GM19193 (cell line): ENCODE measurements around the gene PGF.
A peak's percentile ranks its signal among the peaks of the same experiment; 100 is the strongest.

Source experiments
- POLR2A ChIP-seq: IDR thresholded peaks from 4 replicates; pipeline ENCODE4 v1.6.1; 2011; ENCODE audit not compliant: insufficient read depth, insufficient read length; ENCODE audit errors: extremely low read depth

Gene PGF

GRCh38 chr14:74968811-74969210, 13.4 kb upstream of the PGF start:
- TF ChIP-seq POLR2A: no peak

- TF ChIP-seq POLR2A: no peak
Measured at GRCh38 chr14:74965486-74966153, 10.2 kb upstream of the PGF start.

DNA sequence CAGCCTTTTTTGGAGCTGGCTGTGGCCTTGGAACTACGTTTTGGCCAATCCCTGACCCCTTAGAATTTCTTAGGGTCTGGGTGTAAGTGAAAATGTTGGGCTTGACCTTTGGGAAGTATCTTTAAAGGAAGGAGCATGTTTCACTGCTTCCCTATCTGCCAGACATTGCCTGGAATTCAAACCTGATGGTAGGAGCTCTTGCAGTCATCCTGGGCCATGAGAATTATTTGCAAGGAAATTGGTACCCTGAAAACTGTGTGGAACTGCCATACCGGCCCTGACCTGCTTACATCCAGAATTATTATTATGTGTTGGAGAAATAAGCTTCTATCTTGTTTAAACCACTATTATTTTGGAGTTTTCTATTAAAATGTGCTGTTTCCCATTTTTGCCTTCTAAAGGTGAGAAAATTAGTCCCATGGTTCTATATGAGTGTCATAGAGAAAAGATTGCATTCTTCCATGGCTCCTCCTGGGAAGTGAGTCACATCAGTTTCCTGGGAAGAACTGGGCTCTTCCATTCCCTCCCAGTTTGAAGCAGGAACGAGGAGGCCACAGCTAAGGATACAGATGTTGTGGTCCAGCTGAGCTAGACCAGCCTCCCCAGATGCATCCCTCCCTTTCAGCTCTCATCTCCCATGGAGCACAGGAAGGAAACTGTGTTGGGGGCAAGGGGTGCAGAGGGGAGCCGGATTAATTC, 9.5 kb upstream of the PGF start:
- no peak for TF ChIP-seq POLR2A

- no peak for TF ChIP-seq POLR2A
Measured at GRCh38 chr14:74963705-74964271, 8.4 kb upstream of the PGF start.

DNA sequence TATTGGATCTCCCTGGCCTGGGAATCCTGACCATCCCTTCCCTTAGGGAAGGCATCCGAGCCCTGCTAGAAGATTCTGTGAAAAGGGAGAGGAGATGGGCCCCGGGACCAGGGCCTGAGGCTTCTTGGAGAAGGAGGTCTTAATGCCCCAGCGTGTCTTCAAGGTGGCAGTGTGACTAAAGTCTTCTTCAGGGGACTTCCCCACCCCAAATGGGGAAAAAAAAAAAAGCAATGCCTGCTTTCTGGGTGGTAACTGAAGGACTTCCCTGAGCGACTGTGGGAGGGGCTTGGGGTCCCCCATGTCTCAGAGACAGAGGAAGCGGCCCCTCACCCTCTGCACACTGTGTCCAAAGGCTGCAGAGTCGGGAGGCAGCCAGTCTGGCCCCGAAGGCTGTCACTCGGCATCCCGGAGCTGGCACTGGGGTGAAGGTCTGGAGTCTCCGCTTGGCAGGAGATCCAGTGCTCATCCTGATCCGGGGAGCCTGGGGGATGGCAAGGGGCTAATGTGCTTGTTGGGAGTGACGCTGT, 7.8 kb upstream of the PGF start:
- no peak for TF ChIP-seq POLR2A

DNA sequence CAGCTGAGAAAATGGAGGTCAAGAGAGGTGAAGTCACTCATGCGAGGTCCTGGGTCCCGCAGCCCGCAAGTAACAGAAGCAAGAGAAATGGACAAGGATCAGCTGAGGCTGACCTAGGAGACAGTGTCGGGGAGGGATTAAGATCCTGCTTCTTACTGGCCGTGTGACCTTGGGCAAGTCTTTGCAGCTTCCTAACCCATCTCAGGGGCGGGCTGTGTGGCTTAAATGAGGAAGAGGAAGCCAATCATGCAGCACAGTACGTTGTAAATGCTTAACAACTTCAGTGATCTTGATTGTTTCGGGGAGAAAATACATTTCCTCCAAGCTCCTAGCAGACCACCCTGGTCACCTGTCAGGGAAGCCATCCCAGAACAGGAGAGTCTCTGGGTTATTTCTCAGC, 7.1 kb upstream of the PGF start:
- peak; percentile 39 for TF ChIP-seq POLR2A

DNA sequence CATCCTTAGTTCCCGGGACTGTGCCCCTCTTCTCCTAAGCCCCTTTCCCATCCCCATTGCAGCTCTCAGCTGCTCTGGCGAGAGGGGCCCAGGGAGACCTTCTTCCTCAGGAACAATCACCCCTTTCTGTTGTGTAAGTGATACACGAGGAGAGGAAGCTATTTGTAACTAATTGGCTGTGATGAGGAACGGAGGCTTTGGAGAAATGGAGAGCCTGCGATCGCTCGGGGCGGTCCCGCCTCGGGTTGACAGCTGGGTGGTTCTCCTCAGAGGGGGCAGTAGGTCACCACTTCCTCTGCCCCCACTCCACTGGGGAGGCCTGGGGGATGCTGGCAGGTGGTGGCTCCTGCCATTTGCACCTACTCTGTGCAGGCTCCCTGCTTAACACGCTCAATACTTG, 6.6 kb upstream of the PGF start:
- TF ChIP-seq POLR2A: no peak

DNA sequence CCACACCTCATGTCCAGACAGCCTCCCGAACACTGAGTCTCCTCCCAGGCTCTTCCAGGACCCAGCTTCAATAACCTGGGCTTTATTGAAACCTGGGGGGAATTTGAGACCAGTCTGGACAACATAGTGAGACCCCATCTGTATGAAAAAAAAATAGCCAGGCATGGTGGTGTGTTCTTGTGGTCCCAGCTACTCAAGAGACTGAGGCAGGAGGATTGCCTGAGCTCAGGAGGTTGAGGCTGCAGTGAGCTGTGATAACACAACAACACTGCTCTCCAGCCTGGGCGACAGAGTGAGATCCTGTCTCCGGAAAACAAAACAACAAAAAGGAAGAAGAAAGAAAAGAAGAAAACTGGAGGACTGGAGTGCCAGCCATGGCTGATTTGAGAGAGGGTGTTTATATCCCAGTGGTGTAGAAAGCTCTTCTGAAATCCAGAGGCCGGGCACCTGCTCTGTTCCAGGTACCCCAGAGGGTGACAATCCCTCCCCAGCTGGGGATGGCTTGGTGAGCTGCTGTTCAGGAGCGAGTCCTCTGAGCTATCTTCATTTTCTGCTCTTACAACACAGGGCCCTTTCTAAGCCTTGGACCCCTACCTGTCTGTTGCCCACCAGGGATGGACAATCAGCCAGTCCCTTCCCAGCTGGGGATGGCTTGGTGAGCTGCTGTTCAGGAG, 6.0 kb upstream of the PGF start:
- no peak for TF ChIP-seq POLR2A

DNA sequence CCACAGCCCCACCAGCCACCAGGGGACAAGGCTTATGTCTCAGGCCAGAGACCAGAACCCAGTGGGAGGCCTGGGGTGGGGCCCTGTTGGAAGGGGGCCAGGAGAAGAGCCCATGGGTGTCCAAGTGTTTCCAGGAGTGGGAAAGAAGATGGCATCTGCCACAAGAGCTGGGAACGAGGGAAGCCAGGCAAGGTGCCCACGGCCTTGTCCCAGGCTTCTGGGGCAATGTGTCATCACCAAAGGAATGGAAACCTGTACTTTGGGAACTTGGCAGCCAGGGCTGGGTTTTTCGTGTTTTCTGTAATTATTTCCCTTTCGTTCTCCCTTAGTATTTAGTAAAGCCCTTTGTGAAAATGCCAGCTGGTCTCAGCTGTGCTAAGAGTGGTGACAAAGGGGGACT, 5.3 kb upstream of the PGF start:
- TF ChIP-seq POLR2A: no peak

- TF ChIP-seq POLR2A: no peak
Measured at GRCh38 chr14:74959596-74960180, 4.3 kb upstream of the PGF start.

- TF ChIP-seq POLR2A: no peak
Measured at GRCh38 chr14:74956280-74957072, 1.1 kb upstream of the PGF start.

DNA sequence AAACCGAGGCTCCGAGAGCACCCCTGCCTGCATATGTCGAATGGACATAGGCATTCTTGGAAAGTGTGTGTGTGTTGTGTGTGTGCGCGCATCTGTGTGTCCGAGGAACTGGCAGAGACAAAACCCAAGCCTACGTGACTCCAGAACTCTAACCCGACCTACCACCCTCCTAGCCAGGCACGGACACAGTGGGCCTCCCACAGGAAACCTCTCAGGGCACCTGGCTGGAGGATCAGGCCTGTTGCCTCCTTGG, 556 bp upstream of the PGF start:
- no peak for TF ChIP-seq POLR2A

GRCh38 chr14:74954947-74955228, 509 bp downstream of the PGF start:
- no peak for TF ChIP-seq POLR2A

DNA sequence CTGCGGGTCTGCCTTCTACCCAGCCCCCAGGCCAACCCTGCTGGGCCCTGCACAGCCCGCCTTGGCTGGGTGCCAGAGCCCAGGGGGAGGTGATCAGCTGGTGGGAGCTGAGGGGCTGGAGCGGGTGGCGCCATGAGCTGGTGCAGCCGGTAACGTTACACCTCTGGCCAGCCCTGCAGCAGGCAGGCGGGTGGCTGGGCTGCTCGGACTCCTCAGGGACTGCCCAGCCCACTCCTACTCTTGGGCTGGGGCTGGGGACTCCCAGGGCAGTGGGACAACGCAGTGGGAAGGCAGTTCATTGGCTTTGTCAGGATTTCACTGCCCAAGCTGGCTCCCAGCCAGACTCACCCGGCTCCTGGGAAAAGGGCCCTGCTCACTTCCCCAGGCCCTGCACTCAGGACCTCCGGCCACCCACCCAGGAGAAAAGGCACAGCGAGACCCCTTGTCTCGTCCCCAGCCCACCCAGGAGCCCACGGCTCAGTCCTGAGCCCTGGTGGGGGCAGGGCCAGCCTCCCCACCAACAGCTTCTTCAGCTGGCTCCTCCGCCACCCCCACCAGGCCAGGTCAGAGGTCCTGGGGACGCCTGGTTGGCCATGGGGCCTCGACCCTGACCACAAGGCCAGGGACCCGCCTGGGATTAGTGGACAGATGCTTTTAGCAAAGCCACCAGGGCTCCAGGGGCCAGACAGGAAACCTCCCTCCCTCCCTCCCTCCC, 1.0 kb downstream of the PGF start:
- no peak for TF ChIP-seq POLR2A

GRCh38 chr14:74953686-74954085, 1.7 kb downstream of the PGF start:
- TF ChIP-seq POLR2A: no peak
